Prostate gland (tissue), 2 donors: ENCODE measurements around the gene CBFA2T3.

ENCODE experiments used
- CTCF ChIP-seq, 4 experiments: fragments of 200-600 bp in 2 of 4; fragments of 450-650 bp in 2 of 4; sonication (generic) in 2 of 4; IDR thresholded peaks; 1 replicate in 3 of 4; 2 replicates in 1 of 4; pipeline ENCODE4 v1.5.1; 2016 to 2019; ENCODE audit warnings: antibody characterized with exemption in 4 of 4, mild to moderate bottlenecking in 2 of 4, moderate library complexity in 2 of 4
- POLR2AphosphoS5 ChIP-seq: sonication (generic); formaldehyde crosslinking; IDR thresholded peaks from one replicate; pipeline ENCODE4 v1.6.1; 2017; ENCODE audit warnings: antibody characterized with exemption

- TF ChIP-seq CTCF (IDR thresholded peaks at IDR 0.05) (no peak), POLR2AphosphoS5 (no peak)
Observed at GRCh38 chr16:88877564-88878289, 99.3 kb downstream of the CBFA2T3 start.
